WTC11 (cell line): ENCODE results near the gene TAS2R7.

Experiments used
- ATF2 ChIP-seq: sonication (generic); formaldehyde crosslinking; IDR thresholded peaks from 2 replicates; pipeline ENCODE4 v1.8.1; 2022; ENCODE audit warnings: low read depth, missing genetic modification reagents, borderline replicate concordance
- CTCF ChIP-seq: fragments of 200-600 bp; IDR thresholded peaks from 2 replicates; pipeline ENCODE4 v1.8.0; 2022; ENCODE audit warnings: antibody characterized with exemption
- ZNF416 ChIP-seq: fragments of 250-450 bp; sonication (Bioruptor Pico); IDR thresholded peaks from 2 replicates; pipeline ENCODE4 v1.9.0; 2021; ENCODE audit warnings: mild to moderate bottlenecking, inconsistent platforms
- ZNF423 ChIP-seq: fragments of 250-450 bp; sonication (Bioruptor Pico); IDR thresholded peaks from 2 replicates; pipeline ENCODE4 v2.1.2; 2022; ENCODE audit warnings: mild to moderate bottlenecking, moderate library complexity
- TF ChIP-seq, protein P1 (sequence below): sonication (generic); formaldehyde crosslinking; IDR thresholded peaks from 2 replicates; pipeline ENCODE4 v1.8.1; 2023; ENCODE audit warnings: mild to moderate bottlenecking, missing genetic modification reagents, moderate library complexity

GRCh38 chr12:10847744-10848143 lies 45.3 kb upstream of the TAS2R7 start:
- TF ChIP-seq ZNF416 (CRISPR knock-in tag) (no peak), ATF2 (no peak), CTCF (no peak), ZNF423 (CRISPR knock-in tag) (no peak)
- TF ChIP-seq, protein P1, sequence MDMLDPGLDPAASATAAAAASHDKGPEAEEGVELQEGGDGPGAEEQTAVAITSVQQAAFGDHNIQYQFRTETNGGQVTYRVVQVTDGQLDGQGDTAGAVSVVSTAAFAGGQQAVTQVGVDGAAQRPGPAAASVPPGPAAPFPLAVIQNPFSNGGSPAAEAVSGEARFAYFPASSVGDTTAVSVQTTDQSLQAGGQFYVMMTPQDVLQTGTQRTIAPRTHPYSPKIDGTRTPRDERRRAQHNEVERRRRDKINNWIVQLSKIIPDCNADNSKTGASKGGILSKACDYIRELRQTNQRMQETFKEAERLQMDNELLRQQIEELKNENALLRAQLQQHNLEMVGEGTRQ (CRISPR knock-in tag), result no peak
